Stimulated activated CD8-positive, alpha-beta memory T cell treated with anti-CD3 and anti-CD28 coated beads, Interleukin-4, amount 100 ng/mL, for 48 hours (primary cell): Measurements from ENCODE around the gene EGFR.

Source experiments
- DNase-seq: peaks from one replicate; pipeline ENCODE4 v3.0.0-alpha.2; 2020

The EGFR gene

DNA sequence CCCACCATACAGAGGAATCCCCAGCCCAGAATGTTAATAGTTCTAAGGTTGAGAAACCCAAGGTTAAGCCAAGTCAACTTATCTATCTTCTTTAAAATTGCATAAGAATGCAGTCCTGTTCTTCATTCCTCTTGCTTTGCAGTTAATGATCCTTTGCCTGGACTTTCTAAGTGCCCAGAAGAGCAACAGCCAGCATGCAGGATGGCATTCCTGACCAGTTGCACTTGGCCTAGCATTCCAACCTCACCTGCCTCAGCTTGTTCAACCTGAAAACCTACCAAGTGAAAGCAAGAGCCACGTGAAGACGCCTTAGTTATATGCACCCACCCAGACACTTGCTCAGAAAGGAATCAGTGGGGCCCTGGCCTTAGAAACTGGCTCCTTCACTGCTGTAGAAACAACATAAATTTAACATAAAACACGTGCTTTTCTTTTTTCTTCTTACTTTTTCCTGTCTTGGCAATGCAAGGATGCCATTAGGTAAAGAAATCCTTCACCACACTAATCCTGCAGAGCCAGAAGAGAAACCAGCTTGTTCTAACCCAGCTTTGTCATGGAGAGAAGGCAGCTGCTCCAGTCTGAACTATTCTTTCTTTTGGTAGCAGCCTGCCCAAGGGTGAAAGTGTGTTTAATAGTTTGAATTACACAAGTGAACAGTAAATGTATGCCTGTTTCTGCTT is 25.0 kb downstream of the EGFR start:
- DNase-seq = no peak

DNA sequence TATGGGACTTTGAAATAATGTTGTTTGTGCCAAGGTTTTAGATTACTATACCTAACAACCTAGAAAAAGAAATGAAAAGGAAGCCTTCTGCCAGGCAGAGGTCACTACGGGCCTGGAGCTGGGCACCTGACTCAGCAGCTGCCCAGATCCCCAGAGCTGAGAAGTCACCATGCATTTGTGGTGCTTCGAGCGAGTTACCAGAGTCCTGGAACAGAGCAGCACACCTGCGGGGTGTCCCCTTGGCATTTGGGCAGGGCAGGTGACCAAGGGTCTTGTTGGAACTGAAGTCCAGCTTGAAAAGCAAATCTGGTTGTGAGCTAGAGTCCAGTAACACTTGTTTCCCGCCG is 25.5 kb downstream of the EGFR start:
- no peak for DNase-seq

DNA sequence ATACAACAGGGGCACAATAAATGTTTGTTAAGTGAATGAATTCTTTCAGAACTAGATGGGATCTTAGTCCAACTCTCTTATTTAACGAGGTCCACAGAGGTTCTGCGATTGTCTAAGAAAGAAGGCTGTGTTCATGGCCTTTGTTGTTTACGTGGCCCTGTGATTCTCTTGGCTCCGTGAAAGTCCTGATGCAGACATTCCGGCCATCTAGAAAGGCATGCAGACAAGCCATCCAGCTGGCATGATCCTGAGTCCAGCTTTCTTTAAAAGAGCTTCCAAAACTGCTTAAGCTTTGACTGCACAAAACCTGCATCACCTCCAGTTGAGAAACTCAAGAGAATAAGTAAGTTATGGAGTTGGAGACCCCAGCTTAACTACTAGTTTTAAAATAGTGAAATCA is 26.0 kb downstream of the EGFR start:
- DNase-seq = no peak

DNA sequence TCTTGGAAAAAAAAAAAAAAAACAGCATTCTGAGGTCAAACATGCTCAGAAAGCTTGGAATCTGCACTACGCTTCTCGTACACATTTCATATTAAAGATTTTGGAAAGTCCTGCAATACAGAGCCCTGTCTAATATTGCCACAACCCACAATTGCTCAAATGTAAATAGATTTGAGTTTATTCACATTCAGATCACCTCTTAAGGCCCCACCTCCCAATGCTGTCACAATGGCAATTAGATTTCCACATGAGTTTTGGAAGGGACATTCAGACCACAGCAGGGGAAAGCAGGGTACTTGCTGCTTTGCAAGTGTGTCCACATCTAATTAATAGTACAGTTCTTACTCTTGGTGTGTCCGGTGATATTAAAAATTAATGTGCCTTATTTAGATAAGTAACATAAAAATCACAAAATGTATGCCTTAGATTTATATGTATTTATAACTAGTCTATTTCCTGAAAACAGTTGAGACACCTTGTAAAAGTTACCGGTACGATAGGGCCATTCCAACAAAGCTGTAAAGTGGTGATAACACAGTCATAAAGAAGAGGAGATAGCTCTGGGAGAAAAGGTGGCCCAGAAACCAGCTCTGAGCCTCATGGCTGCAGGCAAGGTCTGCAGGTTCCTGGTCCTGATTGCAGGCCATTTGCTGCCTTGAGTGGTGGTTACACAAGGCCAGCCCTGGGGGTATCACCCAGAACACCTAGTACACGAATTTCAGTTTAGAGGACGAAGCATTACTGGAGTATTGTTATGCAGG is 27.9 kb downstream of the EGFR start:
- DNase-seq = no peak

DNA sequence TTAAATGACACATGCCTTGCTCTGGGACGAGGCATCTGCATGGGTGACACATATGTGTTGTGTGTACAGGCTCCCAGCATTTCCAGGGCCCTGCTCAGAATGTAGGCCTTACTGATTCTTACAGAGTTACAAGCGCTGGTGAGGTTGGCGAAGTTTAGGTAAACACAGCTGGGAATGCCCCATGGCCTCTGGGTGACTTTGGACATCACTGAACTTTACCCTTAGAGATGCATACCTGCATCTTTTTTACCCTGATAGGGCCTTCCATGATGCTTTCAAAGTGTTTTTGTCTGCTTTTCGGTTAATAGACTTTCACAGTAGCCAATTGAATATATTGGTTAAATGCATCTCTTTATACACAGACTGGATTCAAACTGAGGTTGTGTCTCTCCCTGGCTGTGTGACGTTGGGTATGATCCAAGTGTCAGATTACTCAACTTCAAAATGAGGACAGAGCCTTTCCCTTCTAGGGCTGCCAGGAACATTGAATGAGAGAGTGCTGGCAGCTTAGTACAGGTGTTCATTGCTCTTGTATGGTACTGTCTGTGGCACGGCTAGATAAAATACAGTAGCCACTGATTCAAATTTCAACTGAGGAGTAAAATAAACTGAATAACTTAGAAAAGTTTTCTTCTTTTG is 29.5 kb downstream of the EGFR start:
- DNase-seq = no peak

DNA sequence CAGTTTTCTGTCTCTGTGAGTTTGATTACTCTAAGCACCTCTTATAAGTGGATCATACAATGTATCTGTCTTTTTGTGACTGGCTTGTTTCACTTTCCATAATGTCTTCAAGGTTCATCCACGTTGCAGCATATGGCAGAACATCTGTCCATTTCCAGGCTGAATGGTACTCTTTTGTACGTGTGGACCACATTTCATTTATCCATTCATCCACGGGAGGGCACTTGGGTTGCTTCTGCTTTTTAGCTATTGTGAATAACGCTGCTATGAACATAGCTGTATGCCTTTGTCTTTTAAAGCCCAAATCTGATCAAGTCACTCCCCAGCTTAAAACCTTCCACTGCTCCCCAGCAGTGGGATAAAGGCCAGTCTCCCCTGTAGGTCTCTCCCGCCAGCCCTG is 31.5 kb downstream of the EGFR start:
- DNase-seq = no peak

DNA sequence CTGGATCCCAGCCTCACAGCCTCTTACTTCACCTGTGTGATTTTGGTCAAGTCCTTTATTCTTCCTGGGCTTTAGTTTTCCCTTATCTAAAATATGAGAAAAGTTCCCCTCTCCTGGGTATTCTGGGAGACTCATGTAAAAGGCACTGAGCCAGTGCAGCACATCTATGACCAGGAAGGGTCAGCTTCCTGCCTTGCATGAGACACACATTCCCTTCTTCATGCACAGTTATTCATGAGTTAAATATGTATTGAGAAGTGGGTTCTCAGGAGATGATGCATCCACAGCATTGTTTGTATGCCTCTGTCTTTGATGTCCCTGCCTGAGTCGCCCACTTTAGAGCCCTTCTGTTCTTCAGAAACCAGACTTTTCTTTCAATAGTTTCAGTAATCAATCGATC is 33.3 kb downstream of the EGFR start:
- no peak for DNase-seq

DNA sequence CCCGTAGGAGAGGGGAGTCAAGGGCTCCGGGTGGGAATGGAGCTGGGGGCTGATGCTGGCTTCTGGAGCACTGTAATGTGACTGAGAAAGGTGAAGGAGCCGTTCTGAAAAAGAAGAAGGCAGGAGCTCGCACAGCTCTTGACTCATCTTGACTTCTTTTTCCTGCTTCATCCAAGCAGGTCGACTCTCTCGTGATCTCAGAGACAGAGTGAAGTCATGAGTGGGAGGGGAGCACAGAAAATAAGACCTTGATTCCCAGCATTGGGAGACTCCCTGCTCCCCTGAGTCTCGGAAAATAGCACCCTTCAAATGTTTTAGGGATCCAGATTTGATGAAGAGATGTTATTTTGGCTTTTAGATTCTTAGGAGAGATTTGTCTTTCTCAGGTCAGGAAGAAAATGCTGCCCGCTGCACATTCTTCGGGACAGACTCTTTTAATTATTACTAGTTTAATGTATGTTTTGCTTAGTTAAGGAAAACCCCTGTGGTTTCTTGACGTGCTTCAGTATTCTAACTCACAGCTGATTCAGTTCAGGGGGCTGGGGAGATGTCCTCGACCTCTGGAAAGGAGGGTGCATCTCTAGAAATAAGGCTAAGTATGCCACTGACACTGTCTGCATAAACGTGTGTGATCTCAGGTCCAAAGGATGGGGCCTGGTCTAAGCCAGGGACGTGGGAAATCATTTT is 34.1 kb downstream of the EGFR start:
- no peak for DNase-seq

DNA sequence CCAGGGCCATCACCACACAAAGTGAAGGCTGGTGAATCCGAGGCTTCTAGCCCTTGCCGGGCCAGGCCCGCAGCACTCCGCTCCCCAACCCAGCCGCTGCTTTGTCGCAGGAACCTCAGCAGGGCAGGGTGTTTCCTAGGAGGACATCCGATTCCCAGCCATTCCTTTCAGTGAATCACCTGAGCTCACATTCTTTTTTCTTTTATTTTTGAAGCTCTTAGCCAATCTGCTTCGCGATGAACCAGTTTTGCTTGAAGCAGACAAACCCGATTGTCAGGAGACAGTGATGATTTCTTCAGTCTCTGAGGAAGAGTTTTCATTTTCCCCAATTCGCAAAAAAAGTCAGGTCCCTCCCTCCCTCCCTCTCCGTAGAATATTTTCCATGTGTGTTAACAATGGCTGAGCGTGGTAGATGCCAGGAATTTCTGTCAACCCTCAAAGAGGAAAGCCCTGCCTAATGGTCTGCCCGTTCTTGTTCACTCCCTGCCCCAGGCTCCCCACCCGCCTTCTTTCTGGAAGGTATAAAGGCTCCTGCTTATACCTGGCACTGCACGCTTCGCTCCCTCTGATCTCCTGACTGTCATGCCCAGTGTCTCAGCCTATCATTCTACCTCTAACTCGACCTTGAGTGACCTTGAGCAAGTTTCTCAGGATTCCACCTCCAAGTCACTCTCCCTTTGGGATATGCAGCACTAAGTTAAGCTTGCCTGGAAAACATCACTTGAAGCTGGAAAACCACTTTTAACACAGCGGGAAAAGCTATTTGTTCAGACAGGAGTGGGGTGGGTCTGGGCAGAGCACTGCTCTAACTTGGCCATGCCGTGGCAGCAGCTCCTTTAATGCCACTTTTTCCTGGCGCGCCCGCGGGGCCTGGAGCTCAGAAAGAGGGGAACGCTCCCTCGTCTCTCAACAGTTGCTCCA is 35.1 kb downstream of the EGFR start:
- no peak for DNase-seq

DNA sequence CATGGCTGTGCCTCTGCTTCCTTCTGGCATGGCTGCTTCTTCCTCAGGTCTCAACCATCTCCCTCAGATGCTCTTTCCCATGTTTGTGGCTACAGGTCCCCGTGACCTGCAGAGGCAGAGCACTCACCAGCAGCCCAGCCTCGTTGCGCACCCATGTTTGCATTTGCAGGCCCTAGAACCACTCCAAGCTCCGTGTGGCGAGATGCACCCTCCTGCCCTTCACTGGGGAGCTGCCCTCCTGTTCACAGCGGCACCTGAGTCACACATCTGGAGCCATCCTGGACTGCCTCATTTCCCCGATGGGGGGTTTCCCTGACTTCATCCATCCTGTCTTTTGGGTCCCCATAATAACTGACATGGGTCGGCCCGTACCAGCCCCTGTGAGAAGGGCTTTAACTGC is 35.9 kb downstream of the EGFR start:
- DNase-seq = no peak

DNA sequence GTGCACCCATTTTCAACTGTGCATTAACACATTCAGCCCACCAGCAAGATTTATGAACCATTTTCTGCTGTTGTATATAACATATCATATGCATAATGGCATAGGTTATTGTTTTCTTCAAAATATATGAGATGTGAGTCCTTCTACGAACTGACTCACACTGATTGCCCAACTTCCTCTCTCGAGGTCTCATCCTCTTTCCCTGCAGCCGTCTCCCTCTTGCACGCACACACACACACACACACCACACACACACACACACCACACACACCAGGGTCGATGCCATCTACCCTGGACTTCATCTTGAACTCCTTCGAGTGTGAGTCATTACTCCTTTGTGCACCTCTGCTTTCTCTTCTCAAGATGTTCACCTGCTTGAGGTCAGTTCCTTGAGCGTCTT is 36.7 kb downstream of the EGFR start:
- no peak for DNase-seq

DNA sequence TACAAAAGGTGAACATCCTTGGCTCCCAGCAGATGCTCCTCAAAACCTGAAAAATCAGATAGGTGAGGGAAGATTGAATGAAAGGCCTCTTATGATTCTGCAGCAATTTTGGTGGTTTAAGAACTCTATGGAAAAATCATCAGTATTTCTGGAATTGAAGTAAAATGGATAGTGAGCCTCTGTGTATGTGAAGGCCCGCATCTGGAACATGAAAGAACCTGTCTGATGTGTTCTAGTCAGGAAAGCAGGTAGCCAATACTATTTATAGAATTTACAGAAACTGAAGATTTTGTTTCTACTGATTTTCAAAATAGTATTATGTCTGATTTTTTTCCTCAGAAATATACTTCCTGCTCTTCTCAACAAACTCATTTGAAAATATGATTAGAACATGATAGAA is 37.3 kb downstream of the EGFR start:
- no peak for DNase-seq

DNA sequence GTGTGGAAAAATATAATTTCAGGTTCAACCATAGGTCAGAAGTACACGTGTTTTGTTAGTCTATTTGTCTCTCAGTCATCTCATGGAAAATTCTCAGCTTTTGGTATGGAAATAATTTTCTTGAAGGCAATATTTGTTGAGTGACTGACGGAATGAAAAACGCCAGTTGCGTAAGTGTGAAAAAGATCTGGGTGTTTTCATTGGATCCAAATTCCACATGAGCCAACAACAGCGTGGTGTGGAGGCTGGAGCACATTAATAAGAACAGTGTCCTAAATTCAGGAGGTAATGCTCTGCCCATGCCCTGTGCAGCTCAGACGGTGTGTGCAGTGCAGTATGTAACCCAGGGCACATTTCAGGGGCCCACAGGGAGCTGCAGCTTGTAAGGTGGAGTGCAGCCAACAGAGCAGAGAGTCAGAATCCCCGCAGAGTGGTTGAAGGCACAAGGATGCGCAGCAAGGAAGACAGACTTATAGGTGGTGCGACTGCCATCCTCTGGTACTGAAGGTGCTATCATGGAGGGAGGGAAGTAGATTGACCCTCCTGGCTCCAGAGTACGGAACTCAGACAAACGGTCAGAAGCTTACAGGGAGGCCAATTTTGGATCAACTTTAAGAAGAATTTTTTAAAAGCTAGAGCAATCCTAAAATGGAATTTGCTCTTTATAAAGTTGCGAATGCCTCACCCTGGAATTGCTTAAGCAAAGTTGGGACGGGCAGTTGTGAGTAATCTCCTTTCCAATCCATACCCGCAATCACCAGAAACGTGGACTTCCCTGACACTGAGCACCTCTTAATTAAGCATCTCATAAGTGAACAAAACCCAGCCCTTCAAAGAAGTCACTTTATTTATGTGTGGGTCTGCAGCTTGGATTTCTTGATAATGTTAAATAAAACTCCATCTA is 38.0 kb downstream of the EGFR start:
- no peak for DNase-seq

DNA sequence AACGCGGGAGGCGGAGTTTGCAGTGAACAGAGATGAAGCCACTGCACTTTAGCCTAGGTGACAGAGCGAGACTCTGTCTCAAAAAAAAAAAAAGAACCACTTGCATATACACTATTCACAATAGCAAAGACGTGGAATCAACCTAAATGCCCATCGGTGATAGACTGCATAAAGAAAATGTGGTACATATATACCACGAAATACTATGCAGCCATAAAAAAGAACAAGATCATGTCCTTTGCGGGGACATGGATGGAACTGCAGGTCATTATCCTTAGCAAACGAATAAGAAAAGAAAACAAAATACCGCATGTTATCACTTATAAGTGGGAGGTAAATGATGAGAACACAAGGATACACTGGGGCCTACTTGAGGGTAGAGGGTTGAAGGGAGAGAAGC is 39.5 kb downstream of the EGFR start:
- no peak for DNase-seq

DNA sequence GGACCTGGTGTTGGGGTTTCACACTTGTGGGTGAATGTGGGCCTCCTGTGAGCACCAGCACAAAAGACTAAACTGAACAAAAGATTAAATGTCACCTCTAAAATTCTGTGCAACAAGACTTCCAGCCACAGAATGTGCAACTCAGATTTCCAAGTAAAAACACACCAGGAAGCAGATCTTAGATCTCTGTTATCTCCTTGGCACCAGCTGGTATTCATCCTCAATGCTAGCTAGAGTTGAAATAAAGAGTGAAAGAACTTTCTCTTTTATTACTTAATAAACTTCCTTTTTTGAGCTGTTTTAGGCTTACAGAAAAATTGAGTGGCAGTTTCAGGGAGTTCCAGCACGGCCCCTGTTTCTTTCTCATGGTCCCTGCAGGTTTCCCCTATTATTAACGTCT is 40.2 kb downstream of the EGFR start:
- DNase-seq = no peak

DNA sequence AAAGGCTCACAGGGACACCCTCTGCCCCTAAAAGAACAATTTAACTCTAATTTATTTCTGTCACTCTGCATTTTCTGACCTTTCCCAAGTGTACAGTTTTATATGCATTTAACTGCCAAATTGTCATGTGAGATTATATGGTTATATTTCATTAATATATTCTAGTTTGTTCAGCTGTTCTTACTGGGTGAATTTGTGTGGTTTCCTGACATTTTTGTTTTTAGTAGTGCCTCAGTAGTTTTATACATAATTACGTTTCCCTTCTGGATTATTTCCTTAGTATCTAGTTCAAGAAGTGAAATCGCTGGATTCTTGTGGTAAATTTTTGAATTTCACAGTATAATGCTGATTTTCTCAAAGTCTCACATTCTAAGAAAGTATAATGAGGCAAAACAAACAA is 41.3 kb downstream of the EGFR start:
- DNase-seq = no peak

DNA sequence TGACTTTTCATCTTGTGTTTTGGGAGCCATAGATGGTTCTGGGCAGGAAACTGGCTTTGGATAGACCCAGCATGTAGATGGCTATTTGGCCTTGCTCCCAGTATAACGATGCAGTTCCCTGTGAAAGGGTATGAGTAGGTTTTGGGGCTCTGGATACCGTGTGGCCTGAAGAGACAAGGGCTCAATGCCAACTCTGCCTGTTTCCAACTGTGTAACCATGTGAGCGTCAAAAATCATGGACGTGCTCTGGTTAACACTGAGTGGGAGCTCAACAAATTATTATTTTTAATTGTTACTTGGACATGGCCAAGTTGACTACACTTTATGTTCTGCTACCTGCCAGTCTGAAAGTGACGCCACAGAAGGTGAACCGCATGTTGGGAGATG is 41.8 kb downstream of the EGFR start:
- DNase-seq = no peak

DNA sequence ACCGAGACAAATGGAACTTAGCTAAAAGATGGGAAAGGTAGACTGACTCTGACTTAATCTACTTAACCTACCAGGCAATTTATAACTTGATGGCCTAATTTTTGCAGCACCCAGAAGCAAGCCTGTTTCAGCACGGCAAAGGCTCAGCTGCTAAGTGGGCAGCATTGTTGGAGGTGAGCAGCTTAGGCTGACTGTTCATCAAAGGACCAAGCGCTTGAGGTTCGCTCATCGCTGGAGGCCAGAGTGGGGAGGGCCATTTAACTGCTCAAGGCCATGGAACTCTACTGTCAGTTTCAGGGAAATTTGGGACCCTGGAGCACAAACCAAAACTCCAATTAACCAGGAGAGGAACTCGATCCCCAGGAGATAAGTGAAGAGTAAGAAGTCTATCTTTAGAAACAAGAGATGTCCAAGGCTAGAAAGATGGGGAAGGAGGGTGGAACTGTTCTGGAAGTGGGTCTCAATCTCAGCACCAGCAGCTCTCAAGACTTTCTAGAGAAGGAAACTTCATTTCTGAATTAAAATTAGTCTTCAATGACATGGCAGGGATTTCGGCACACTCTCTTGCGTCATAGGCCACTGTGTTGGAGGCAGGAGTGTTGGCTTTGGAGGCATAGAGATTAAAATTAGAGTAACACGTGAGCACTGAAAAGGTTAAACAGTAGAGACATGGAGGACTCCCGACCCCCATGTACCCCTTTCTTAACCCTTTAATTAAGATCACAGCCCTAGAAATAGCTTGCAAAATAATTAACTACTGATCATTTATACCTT is 43.1 kb downstream of the EGFR start:
- DNase-seq = no peak

DNA sequence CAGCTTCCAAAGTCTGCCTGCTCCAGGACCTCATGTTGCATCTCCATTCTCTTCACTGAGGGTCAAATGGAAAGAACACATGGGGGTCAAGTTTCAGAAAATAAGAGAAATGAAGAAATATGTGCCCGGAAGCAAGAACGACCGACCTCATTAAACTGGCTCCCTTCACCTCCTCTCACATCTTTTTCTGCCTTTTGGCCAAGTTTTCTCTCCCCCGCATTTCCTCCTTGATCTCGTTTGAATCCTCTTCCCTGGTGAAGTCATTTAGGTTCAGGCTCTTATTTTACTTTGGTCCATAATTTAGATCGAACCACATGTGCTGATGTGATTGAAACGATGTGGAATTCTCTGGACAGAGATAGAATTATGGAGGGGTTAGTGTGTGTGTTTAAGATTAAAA is 44.2 kb downstream of the EGFR start:
- DNase-seq = no peak

DNA sequence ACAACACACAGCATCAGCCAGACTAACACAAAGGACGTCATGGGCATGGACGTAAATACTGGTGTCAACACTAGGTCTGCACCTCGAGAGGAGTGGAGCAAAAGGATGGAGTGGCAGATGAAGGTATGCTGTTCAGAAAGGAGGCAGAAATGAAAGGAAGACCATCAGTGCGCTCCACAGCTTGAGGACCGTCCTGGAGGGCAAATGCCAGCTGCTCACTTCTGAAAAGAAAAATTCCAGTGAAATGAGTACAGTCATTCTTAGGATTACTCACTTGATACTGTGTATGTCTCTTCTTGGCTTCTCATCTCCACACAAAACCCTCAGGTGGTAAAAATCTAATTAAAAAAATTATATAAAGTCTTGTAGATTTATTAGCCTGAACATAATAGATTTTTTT is 44.8 kb downstream of the EGFR start:
- DNase-seq = no peak

DNA sequence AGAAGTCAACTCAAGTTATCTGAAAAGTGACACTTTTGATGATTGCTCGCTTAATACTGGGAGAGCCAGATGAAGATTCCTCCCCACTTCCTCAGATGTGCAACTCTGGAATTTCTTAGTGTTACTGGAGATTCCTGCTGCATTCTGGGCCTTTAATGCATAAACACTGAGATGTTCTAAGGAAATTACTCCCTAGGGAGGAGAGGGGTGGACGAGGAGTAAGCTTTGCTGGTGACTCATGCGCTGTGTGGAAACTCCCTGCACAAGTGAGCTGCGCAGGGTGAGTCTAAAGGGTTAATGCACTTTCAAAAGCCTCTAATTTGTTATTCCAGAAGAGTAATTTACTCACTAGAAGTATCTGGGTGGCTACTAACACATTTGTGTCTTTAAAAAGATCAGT is 46.3 kb downstream of the EGFR start:
- no peak for DNase-seq
